ENCODE measurements around the gene METTL24. TPM values are rescaled to one million over a fixed set of nuclear protein-coding genes. Genes with fewer than 3 reads are reported as not detected.

Gene METTL24
- total and polyA plus RNA-seq, 2 donors: 0.50 to 1.5 TPM

DNA sequence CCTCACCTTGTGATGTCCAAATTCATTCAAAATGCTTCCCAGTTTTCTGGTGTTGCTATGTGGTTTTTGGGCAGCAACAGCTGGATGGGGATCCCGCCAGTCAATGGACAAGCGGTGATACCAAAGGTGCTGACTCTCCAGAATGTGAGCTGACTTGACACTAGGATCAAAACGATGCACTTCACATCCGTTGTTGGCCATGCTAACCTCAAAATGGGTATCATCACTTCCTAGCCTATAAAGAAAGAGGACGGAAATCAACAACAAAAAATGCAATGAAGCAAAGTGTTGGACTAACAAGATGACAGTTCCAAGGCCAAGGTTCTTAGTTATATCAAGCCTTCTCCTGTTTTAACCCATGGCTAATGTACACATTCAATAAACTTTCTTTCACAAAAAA, 59.2 kb downstream of the METTL24 start:
- Histone ChIP-seq H3K36me3 (ENCODE audit: control insufficient read depth in 2 of 2, insufficient read depth in 2 of 2, low read length in 1 of 2) (no peaks in the 10 kb centered on the region), H3K4me1 (ENCODE audit: control insufficient read depth in 2 of 2, insufficient read depth in 2 of 2, low read length in 2 of 2) (no peaks in the 10 kb centered on the region), H3K27me3 (ENCODE audit: control insufficient read depth in 2 of 2, insufficient read depth in 1 of 2, low read length in 1 of 2) (no peaks in the 10 kb centered on the region), H3K27ac (ENCODE audit: low read depth in 1 of 2, low read length in 1 of 2) (no peak overlapping the region), H3K9me3 (ENCODE audit: control insufficient read depth in 2 of 2, insufficient read depth in 1 of 2, low read length in 1 of 2) (no peaks in the 10 kb centered on the region), H3K4me3 (ENCODE audit: low read length in 2 of 2) (no peak overlapping the region)
- 98% methylated on average over 5 of the region's 5 CpGs for WGBS
- no peak for DNase-seq (ENCODE audit: low read depth in 6 of 9, low spot score in 9 of 9)

DNA sequence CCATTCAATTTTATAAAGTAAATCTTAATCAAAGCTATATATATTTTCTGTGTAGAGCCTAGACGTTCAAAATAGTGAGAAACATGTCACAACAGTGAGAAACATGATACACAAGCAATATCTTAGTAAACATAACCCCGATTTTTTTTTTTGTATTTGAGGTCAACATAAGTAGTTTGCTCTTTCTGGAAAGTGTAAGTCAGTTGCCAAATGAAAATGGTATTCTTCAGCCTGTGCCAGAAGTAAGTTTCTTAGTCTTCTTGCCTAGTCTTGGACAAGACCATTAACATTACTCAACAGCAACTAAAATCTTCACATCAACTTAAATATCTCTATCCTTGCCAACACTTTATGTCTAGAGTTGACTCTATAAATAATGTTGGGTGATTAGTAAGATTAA, 59.7 kb downstream of the METTL24 start:
- Histone ChIP-seq H3K36me3 (ENCODE audit: control insufficient read depth in 2 of 2, insufficient read depth in 2 of 2, low read length in 1 of 2) (no peaks in the 10 kb centered on the region), H3K27ac (ENCODE audit: low read depth in 1 of 2, low read length in 1 of 2) (no peak overlapping the region), H3K4me1 (ENCODE audit: control insufficient read depth in 2 of 2, insufficient read depth in 2 of 2, low read length in 2 of 2) (no peaks in the 10 kb centered on the region), H3K4me3 (ENCODE audit: low read length in 2 of 2) (no peak overlapping the region), H3K9me3 (ENCODE audit: control insufficient read depth in 2 of 2, insufficient read depth in 1 of 2, low read length in 1 of 2) (no peaks in the 10 kb centered on the region), H3K27me3 (ENCODE audit: control insufficient read depth in 2 of 2, insufficient read depth in 1 of 2, low read length in 1 of 2) (no peaks in the 10 kb centered on the region)
- 92% methylated on average over 2 of the region's 2 CpGs for WGBS
- no peak for DNase-seq (ENCODE audit: low read depth in 6 of 9, low spot score in 9 of 9)

DNA sequence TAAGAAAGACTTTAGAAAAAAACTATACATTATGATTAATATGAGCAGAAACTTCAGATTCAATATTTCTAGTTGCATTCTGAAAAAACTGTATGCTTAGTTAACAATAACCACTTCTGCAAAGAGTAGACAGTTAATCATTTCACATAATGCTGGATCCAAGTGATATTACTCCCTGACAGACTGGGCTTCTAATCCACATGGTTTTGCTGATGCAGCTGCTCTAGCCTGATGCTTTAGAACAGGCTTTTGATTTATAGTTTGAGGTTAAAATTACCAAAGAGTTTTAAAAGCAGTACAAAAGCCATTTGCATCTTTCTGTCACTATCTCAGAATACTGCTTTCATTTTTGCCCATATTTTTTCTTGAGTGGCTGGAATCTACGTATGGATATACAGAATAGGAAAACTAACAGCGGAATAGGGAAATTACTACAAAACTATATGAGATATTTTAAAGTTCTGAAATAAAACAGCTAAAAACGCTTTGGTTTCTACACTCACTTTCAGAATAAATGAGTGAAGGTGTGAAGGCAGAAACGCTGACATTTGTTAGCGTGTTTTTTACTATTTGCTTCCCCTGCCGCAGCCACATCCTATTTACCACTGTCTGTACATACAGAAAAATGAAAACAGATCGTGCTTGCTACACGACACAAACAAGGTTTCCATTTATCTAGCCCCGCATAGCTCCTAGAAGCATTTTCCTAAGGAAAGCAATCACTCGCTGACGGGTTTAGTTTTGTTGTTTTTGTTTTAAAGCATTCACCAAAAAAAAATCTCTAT, 61.7 kb downstream of the METTL24 start:
- 43% methylated on average over 11 of the region's 11 CpGs for WGBS
- Histone ChIP-seq H3K27ac (ENCODE audit: low read depth in 1 of 2, low read length in 1 of 2) (peak overlapping the region in 1 of 2 donors; percentile 11), H3K4me1 (ENCODE audit: control insufficient read depth in 2 of 2, insufficient read depth in 2 of 2, low read length in 2 of 2) (no peaks in the 10 kb centered on the region), H3K36me3 (ENCODE audit: control insufficient read depth in 2 of 2, insufficient read depth in 2 of 2, low read length in 1 of 2) (no peaks in the 10 kb centered on the region), H3K9me3 (ENCODE audit: control insufficient read depth in 2 of 2, insufficient read depth in 1 of 2, low read length in 1 of 2) (no peaks in the 10 kb centered on the region), H3K4me3 (ENCODE audit: low read length in 2 of 2) (no peak overlapping the region), H3K27me3 (ENCODE audit: control insufficient read depth in 2 of 2, insufficient read depth in 1 of 2, low read length in 1 of 2) (no peaks in the 10 kb centered on the region)
- peak in 4 of 9 donors; percentile 3 to 49 (median 6) for DNase-seq (ENCODE audit: low read depth in 6 of 9, low spot score in 9 of 9)

GRCh38 chr6:110295451-110296165, 62.5 kb downstream of the METTL24 start:
- no peaks in the 10 kb centered on the region for H3K27me3 ChIP-seq (ENCODE audit: control insufficient read depth in 2 of 2, insufficient read depth in 1 of 2, low read length in 1 of 2)
- H3K4me3 ChIP-seq (ENCODE audit: low read length in 2 of 2): no peak overlapping the region
- no peak for DNase-seq (ENCODE audit: low read depth in 6 of 9, low spot score in 9 of 9)
- H3K36me3 ChIP-seq (ENCODE audit: control insufficient read depth in 2 of 2, insufficient read depth in 2 of 2, low read length in 1 of 2): no peaks in the 10 kb centered on the region
- H3K9me3 ChIP-seq (ENCODE audit: control insufficient read depth in 2 of 2, insufficient read depth in 1 of 2, low read length in 1 of 2): no peaks in the 10 kb centered on the region
- H3K27ac ChIP-seq (ENCODE audit: low read depth in 1 of 2, low read length in 1 of 2): no peak overlapping the region
- no peaks in the 10 kb centered on the region for H3K4me1 ChIP-seq (ENCODE audit: control insufficient read depth in 2 of 2, insufficient read depth in 2 of 2, low read length in 2 of 2)
- WGBS: 90% methylated on average over 5 of the region's 5 CpGs

DNA sequence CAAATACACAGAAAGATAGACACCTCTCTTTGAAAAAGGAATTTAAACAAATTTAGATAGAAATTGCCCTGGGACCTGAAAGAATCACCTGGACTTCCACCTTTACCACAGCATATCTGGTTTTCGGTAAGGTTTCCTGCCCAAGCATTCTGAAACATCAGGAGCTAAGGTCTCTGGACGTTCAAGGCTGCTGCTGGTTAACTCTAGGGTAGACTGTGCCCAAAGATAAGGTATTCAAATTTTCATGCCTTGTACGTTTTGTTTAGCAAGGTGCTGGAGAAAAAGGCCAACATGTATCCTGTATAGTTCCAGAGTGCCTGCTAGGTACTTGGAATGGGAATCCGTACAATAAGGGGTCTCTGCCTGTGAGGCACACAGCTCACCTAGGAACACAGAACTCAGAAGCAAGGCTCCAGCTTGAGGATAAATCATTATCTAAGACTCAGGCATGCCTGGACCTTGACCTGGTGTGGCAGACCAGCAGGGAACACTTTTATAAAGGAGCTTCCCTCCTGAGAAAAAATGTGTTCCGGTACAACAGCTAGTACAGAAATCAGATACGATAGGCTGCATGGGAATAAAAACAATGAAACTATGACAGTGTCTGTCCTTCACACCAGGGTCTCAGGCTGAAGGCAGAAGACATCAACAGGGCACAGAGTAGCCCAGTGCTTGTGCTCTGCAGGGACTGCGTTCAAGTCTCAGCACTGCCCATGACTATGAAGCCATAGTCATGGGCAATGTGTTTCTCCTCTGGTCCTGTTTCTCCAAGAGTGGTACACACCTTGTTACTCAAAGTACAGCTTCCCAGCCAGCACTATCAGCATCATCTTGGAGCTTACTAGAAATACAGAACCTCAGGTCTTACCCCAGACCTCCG, 70.4 kb downstream of the METTL24 start:
- H3K36me3 ChIP-seq (ENCODE audit: control insufficient read depth in 2 of 2, insufficient read depth in 2 of 2, low read length in 1 of 2): no peaks in the 10 kb centered on the region
- WGBS: 93% methylated on average over 8 of the region's 8 CpGs
- H3K27me3 ChIP-seq (ENCODE audit: control insufficient read depth in 2 of 2, insufficient read depth in 1 of 2, low read length in 1 of 2): no peaks in the 10 kb centered on the region
- no peak overlapping the region for H3K27ac ChIP-seq (ENCODE audit: low read depth in 1 of 2, low read length in 1 of 2)
- no peak for DNase-seq (ENCODE audit: low read depth in 6 of 9, low spot score in 9 of 9)
- no peaks in the 10 kb centered on the region for H3K9me3 ChIP-seq (ENCODE audit: control insufficient read depth in 2 of 2, insufficient read depth in 1 of 2, low read length in 1 of 2)
- H3K4me1 ChIP-seq (ENCODE audit: control insufficient read depth in 2 of 2, insufficient read depth in 2 of 2, low read length in 2 of 2): no peaks in the 10 kb centered on the region
- H3K4me3 ChIP-seq (ENCODE audit: low read length in 2 of 2): no peak overlapping the region

GRCh38 chr6:110285306-110286060, 72.7 kb downstream of the METTL24 start:
- Histone ChIP-seq H3K9me3 (ENCODE audit: control insufficient read depth in 2 of 2, insufficient read depth in 1 of 2, low read length in 1 of 2) (no peaks in the 10 kb centered on the region), H3K27ac (ENCODE audit: low read depth in 1 of 2, low read length in 1 of 2) (no peak overlapping the region), H3K36me3 (ENCODE audit: control insufficient read depth in 2 of 2, insufficient read depth in 2 of 2, low read length in 1 of 2) (no peaks in the 10 kb centered on the region), H3K27me3 (ENCODE audit: control insufficient read depth in 2 of 2, insufficient read depth in 1 of 2, low read length in 1 of 2) (no peaks in the 10 kb centered on the region), H3K4me3 (ENCODE audit: low read length in 2 of 2) (no peak overlapping the region), H3K4me1 (ENCODE audit: control insufficient read depth in 2 of 2, insufficient read depth in 2 of 2, low read length in 2 of 2) (no peaks in the 10 kb centered on the region)
- WGBS: 94% methylated on average over 7 of the region's 7 CpGs
- no peak for DNase-seq (ENCODE audit: low read depth in 6 of 9, low spot score in 9 of 9)

GRCh38 chr6:110284855-110285254, 73.3 kb downstream of the METTL24 start:
- Histone ChIP-seq H3K4me3 (ENCODE audit: low read length in 2 of 2) (no peak overlapping the region), H3K4me1 (ENCODE audit: control insufficient read depth in 2 of 2, insufficient read depth in 2 of 2, low read length in 2 of 2) (no peaks in the 10 kb centered on the region), H3K9me3 (ENCODE audit: control insufficient read depth in 2 of 2, insufficient read depth in 1 of 2, low read length in 1 of 2) (no peaks in the 10 kb centered on the region), H3K36me3 (ENCODE audit: control insufficient read depth in 2 of 2, insufficient read depth in 2 of 2, low read length in 1 of 2) (no peaks in the 10 kb centered on the region), H3K27me3 (ENCODE audit: control insufficient read depth in 2 of 2, insufficient read depth in 1 of 2, low read length in 1 of 2) (no peaks in the 10 kb centered on the region), H3K27ac (ENCODE audit: low read depth in 1 of 2, low read length in 1 of 2) (no peak overlapping the region)
- no peak for DNase-seq (ENCODE audit: low read depth in 6 of 9, low spot score in 9 of 9)

DNA sequence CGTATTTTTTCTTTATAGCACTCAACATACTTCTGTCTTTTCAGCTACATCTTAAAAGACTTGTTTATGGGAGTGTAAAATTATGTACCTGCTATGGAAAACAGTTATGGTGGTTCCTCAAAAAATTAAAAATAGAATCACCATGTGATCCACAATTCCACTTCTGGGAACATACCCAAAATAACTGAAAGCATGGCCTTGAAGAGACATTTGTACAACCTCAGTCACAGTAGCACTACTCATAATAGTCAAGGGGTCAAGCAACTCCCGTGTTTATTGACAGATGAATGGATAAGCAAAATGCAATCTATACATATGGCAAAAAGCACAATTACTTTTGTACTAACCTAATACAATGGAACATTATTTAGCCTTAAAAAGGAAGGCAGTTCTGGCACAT, 74.5 kb downstream of the METTL24 start:
- no peaks in the 10 kb centered on the region for H3K27me3 ChIP-seq (ENCODE audit: control insufficient read depth in 2 of 2, insufficient read depth in 1 of 2, low read length in 1 of 2)
- H3K4me1 ChIP-seq (ENCODE audit: control insufficient read depth in 2 of 2, insufficient read depth in 2 of 2, low read length in 2 of 2): no peaks in the 10 kb centered on the region
- H3K27ac ChIP-seq (ENCODE audit: low read depth in 1 of 2, low read length in 1 of 2): no peak overlapping the region
- WGBS: 97% methylated on average over 2 of the region's 2 CpGs
- no peak for DNase-seq (ENCODE audit: low read depth in 6 of 9, low spot score in 9 of 9)
- H3K4me3 ChIP-seq (ENCODE audit: low read length in 2 of 2): no peak overlapping the region
- H3K9me3 ChIP-seq (ENCODE audit: control insufficient read depth in 2 of 2, insufficient read depth in 1 of 2, low read length in 1 of 2): no peaks in the 10 kb centered on the region
- H3K36me3 ChIP-seq (ENCODE audit: control insufficient read depth in 2 of 2, insufficient read depth in 2 of 2, low read length in 1 of 2): no peaks in the 10 kb centered on the region
